MM.1S (cell line): ENCODE data around the gene CDH4.

Source experiments
- DNase-seq: peaks from one replicate; pipeline ENCODE4 v3.0.0-alpha.2; 2015
- H2AFZ ChIP-seq: fragments of 300-600 bp; sonication (generic); 2 replicates; pipeline ENCODE4 v1.6.0; 2016; ENCODE audit warnings: antibody characterized with exemption, low read length
- H3F3A ChIP-seq: fragments of 300-600 bp; sonication (generic); 2 replicates; pipeline ENCODE4 v1.6.1; 2016; ENCODE audit warnings: mild to moderate bottlenecking, antibody characterized with exemption, low read length, moderate library complexity, mixed read lengths; ENCODE audit not compliant: insufficient read depth
- H3K27ac ChIP-seq: fragments of 300-600 bp; sonication (generic); 2 replicates; pipeline ENCODE4 v1.5.1; 2016; ENCODE audit warnings: mild to moderate bottlenecking, low read length
- H3K27me3 ChIP-seq: fragments of 300-600 bp; sonication (generic); replicated peaks from 2 replicates; pipeline ENCODE4 v1.6.0; 2016; ENCODE audit warnings: low read length; ENCODE audit not compliant: insufficient read depth
- H3K36me3 ChIP-seq: fragments of 300-600 bp; sonication (generic); replicated peaks from 2 replicates; pipeline ENCODE4 v1.6.1; 2016; ENCODE audit warnings: mild to moderate bottlenecking, low read length, mixed read lengths; ENCODE audit not compliant: insufficient read depth
- H3K4me1 ChIP-seq: fragments of 300-600 bp; sonication (generic); 2 replicates; pipeline ENCODE4 v1.6.1; 2016; ENCODE audit warnings: low read length, mixed read lengths
- H3K4me2 ChIP-seq: fragments of 300-600 bp; sonication (generic); 2 replicates; pipeline ENCODE4 v1.6.0; 2016; ENCODE audit warnings: low read depth, low read length
- H3K4me3 ChIP-seq: fragments of 300-600 bp; sonication (generic); 2 replicates; pipeline ENCODE4 v1.5.1; 2016; ENCODE audit warnings: low read length, mixed read lengths
- H3K79me2 ChIP-seq: fragments of 300-600 bp; sonication (generic); 2 replicates; pipeline ENCODE4 v1.6.1; 2016; ENCODE audit warnings: mixed run types, low read length, mixed read lengths
- H3K9ac ChIP-seq: fragments of 300-600 bp; sonication (generic); 2 replicates; pipeline ENCODE4 v1.6.1; 2016; ENCODE audit warnings: low read length, mixed read lengths
- H3K9me2 ChIP-seq: fragments of 300-600 bp; sonication (generic); replicated peaks from 2 replicates; pipeline ENCODE4 v1.6.1; 2016; ENCODE audit warnings: mild to moderate bottlenecking, low read length, mixed read lengths; ENCODE audit not compliant: insufficient read depth
- H3K9me3 ChIP-seq: fragments of 300-600 bp; sonication (generic); replicated peaks from 2 replicates; pipeline ENCODE4 v1.6.1; 2016; ENCODE audit warnings: mild to moderate bottlenecking, low read length, mixed read lengths; ENCODE audit not compliant: insufficient read depth
- H4K20me1 ChIP-seq: fragments of 300-600 bp; sonication (generic); 2 replicates; pipeline ENCODE4 v1.6.1; 2016; ENCODE audit warnings: mild to moderate bottlenecking, low read length, moderate library complexity, mixed read lengths; ENCODE audit not compliant: insufficient read depth
- CTCF ChIP-seq: fragments of 300-600 bp; sonication (generic); IDR thresholded peaks from 2 replicates; pipeline ENCODE4 v1.5.1; 2016; ENCODE audit warnings: antibody characterized with exemption, low read length, mixed read lengths
- EZH2 ChIP-seq: fragments of 300-600 bp; sonication (generic); optimal IDR thresholded peaks from 2 replicates; pipeline ENCODE3; 2017; ENCODE audit warnings: low read depth, mild to moderate bottlenecking, antibody characterized with exemption, low read length, mixed read lengths
- EZH2phosphoT487 ChIP-seq: fragments of 300-600 bp; sonication (generic); IDR thresholded peaks from 2 replicates; pipeline ENCODE4 v1.6.1; 2018; ENCODE audit warnings: antibody characterized with exemption, low read length

Gene CDH4

GRCh38 chr20:61587681-61588289 is 335.7 kb downstream of the CDH4 start:
- no peak for TF ChIP-seq CTCF
- TF ChIP-seq EZH2phosphoT487 = no peak
- TF ChIP-seq EZH2 = no peak
- H3K27ac ChIP-seq = no peak overlapping the region

GRCh38 chr20:61588411-61589385 is 336.6 kb downstream of the CDH4 start:
- peaks cover 66% of the 10 kb centered on the region for H3K27me3 ChIP-seq
- no peaks in the 10 kb centered on the region for H3K4me1 ChIP-seq
- H3K9ac ChIP-seq = no peak overlapping the region
- no peak for DNase-seq
- H3K4me2 ChIP-seq = no peak overlapping the region
- no peak overlapping the region for H3K27ac ChIP-seq
- no peaks in the 10 kb centered on the region for H3K36me3 ChIP-seq
- no peak for TF ChIP-seq EZH2
- no peak for TF ChIP-seq CTCF
- no peak for TF ChIP-seq EZH2phosphoT487
- no peaks in the 10 kb centered on the region for H3K9me3 ChIP-seq
- H3F3A ChIP-seq = no peaks in the 10 kb centered on the region
- H3K4me3 ChIP-seq = no peak overlapping the region
- H2AFZ ChIP-seq = no peak overlapping the region
- H3K79me2 ChIP-seq = no peaks in the 10 kb centered on the region
- no peaks in the 10 kb centered on the region for H3K9me2 ChIP-seq
- H4K20me1 ChIP-seq = no peaks in the 10 kb centered on the region

More at GRCh38 chr20:61587681-61588289, 335.7 kb downstream of the CDH4 start:
- no peaks in the 10 kb centered on the region for H3K36me3 ChIP-seq
- H3K27me3 ChIP-seq = peaks cover 59% of the 10 kb centered on the region
- no peaks in the 10 kb centered on the region for H4K20me1 ChIP-seq
- H3F3A ChIP-seq = no peaks in the 10 kb centered on the region
- no peak overlapping the region for H2AFZ ChIP-seq
- no peaks in the 10 kb centered on the region for H3K9me3 ChIP-seq
- H3K4me1 ChIP-seq = no peaks in the 10 kb centered on the region
- DNase-seq = no peak
- no peaks in the 10 kb centered on the region for H3K9me2 ChIP-seq
- no peak overlapping the region for H3K4me2 ChIP-seq
- H3K4me3 ChIP-seq = no peak overlapping the region
- H3K9ac ChIP-seq = no peak overlapping the region
- H3K79me2 ChIP-seq = no peaks in the 10 kb centered on the region

GRCh38 chr20:61590236-61590635 is 338.2 kb downstream of the CDH4 start:
- no peak overlapping the region for H3K4me3 ChIP-seq
- no peak for DNase-seq
- H3K9ac ChIP-seq = no peak overlapping the region
- H4K20me1 ChIP-seq = no peaks in the 10 kb centered on the region
- no peak overlapping the region for H2AFZ ChIP-seq
- H3K9me2 ChIP-seq = no peaks in the 10 kb centered on the region
- H3K4me1 ChIP-seq = no peaks in the 10 kb centered on the region
- H3K9me3 ChIP-seq = no peaks in the 10 kb centered on the region
- TF ChIP-seq CTCF = no peak
- no peak for TF ChIP-seq EZH2
- no peak for TF ChIP-seq EZH2phosphoT487
- no peaks in the 10 kb centered on the region for H3F3A ChIP-seq
- no peak overlapping the region for H3K4me2 ChIP-seq
- H3K79me2 ChIP-seq = no peaks in the 10 kb centered on the region
- H3K27me3 ChIP-seq = peaks cover 68% of the 10 kb centered on the region
- H3K27ac ChIP-seq = no peak overlapping the region
- no peaks in the 10 kb centered on the region for H3K36me3 ChIP-seq
